Activated CD4-positive, alpha-beta T cell treated with anti-CD3 and anti-CD28 coated beads for 1 hour (primary cell): ENCODE measurements around the gene LGALS1.

Experiments used
- DNase-seq: peaks from one replicate; pipeline ENCODE4 v3.0.0-alpha.2; 2020

LGALS1 gene

GRCh38 chr22:37728620-37729019, 53.2 kb downstream of the LGALS1 start:
- DNase-seq = no peak
